H1 (cell line): Measurements from ENCODE around the gene RASSF3. TPM values are rescaled to one million over a fixed set of nuclear protein-coding genes. Genes with fewer than 3 reads are reported as not detected.

Experiments
- CTCF ChIA-PET: fragments of 300-600 bp; sonication (Branson Sonifier 250); formaldehyde crosslinking; loops from one replicate; lab custom pipeline; 2021; ENCODE audit not compliant: partially characterized antibody; lab: Charles Lee
- POLR2A ChIA-PET: fragments of 300-600 bp; sonication (Branson Sonifier 250); formaldehyde crosslinking; loops from one replicate; lab custom pipeline; 2021; ENCODE audit warnings: inconsistent platforms; ENCODE audit not compliant: partially characterized antibody; lab: Charles Lee
- DNase-seq, 2 experiments: peaks; one replicate each; pipeline versions ENCODE4 v3.0.0 to v3.0.0-alpha.2; 2010 to 2022; ENCODE audit warnings: low spot score in 2 of 2, low read depth in 1 of 2, mixed read lengths in 1 of 2
- FAIRE-seq: peaks from 2 replicates; lab custom pipeline; 2011; peaks lifted over from hg19 to GRCh38; lab: Jason Lieb, UNC
- H2AFZ ChIP-seq: 2 replicates; pipeline ENCODE4 v1.8.1; 2012; ENCODE audit warnings: low read length, inconsistent platforms
- H2AK5ac ChIP-seq: 2 replicates; pipeline ENCODE4 v1.6.1; 2013; ENCODE audit warnings: low read depth, low read length
- H2BK120ac ChIP-seq: replicated peaks from 2 replicates; pipeline ENCODE3; 2013; ENCODE audit warnings: low read depth, low read length, inconsistent platforms
- H2BK12ac ChIP-seq: 2 replicates; pipeline ENCODE4 v1.6.1; 2013; ENCODE audit warnings: low read depth, low read length
- H2BK15ac ChIP-seq: 2 replicates; pipeline ENCODE4 v1.6.1; 2013; ENCODE audit warnings: low read length
- H2BK20ac ChIP-seq: 2 replicates; pipeline ENCODE4 v1.6.1; 2013; ENCODE audit warnings: low read length
- H2BK5ac ChIP-seq: 2 replicates; pipeline ENCODE4 v1.6.1; 2013; ENCODE audit warnings: low read depth, low read length
- H3K14ac ChIP-seq: 2 replicates; pipeline ENCODE4 v1.6.1; 2013; ENCODE audit warnings: inconsistent platforms; ENCODE audit not compliant: insufficient read length
- H3K18ac ChIP-seq: 2 replicates; pipeline ENCODE4 v1.6.1; 2013; ENCODE audit warnings: low read length; ENCODE audit errors: extremely low read depth
- H3K23ac ChIP-seq: 2 replicates; pipeline ENCODE4 v1.6.1; 2013; ENCODE audit warnings: inconsistent platforms; ENCODE audit not compliant: insufficient read length
- H3K23me2 ChIP-seq: 2 replicates; pipeline ENCODE4 v1.6.1; 2013; ENCODE audit warnings: low read depth, low read length
- H3K27ac ChIP-seq: 2 replicates; pipeline ENCODE4 v1.6.1; 2011; ENCODE audit warnings: low read depth, low read length, inconsistent platforms
- H3K27me3 ChIP-seq, 4 experiments: replicated peaks in 1 of 4; 1 replicate in 1 of 4; 2 replicates in 3 of 4; pipeline versions ENCODE4 v1.6.1 to v1.8.1; 2011 to 2013; ENCODE audit warnings: low read length in 3 of 4, mild to moderate bottlenecking in 3 of 4, inconsistent platforms in 2 of 4, mixed read lengths in 2 of 4, moderate library complexity in 1 of 4; ENCODE audit not compliant: control insufficient read depth in 3 of 4, insufficient read depth in 3 of 4; ENCODE audit errors: extremely low read depth in 1 of 4
- H3K36me3 ChIP-seq, 4 experiments: 2 replicates each; pipeline versions ENCODE4 v1.6.1 to v1.8.1; 2011 to 2013; ENCODE audit warnings: mild to moderate bottlenecking in 4 of 4, low read length in 3 of 4, moderate library complexity in 2 of 4, control low read depth in 1 of 4, inconsistent platforms in 1 of 4; ENCODE audit not compliant: insufficient read depth in 4 of 4, control insufficient read depth in 2 of 4
- H3K4ac ChIP-seq: replicated peaks from 2 replicates; pipeline ENCODE3; 2013; ENCODE audit warnings: low read length, low read depth, mixed read lengths, inconsistent platforms; ENCODE audit not compliant: insufficient read length
- H3K4me1 ChIP-seq, 4 experiments: replicated peaks in 1 of 4; 1 replicate in 1 of 4; 2 replicates in 3 of 4; pipeline versions ENCODE4 v1.6.1 to v1.8.1; 2011 to 2013; ENCODE audit warnings: low read length in 3 of 4, inconsistent platforms in 2 of 4, mixed read lengths in 1 of 4; ENCODE audit not compliant: insufficient read depth in 4 of 4, control insufficient read depth in 3 of 4
- H3K4me2 ChIP-seq, 2 experiments: 2 replicates each; pipeline versions ENCODE4 v1.6.1 to v1.8.1; 2011 to 2013; ENCODE audit warnings: low read depth in 2 of 2, low read length in 2 of 2, control low read depth in 1 of 2, inconsistent platforms in 1 of 2, mild to moderate bottlenecking in 1 of 2; ENCODE audit not compliant: insufficient read depth in 1 of 2
- H3K4me3 ChIP-seq, 4 experiments: fragments of 200-600, 300-600 bp in 1 of 4; sonication (generic), shearing (Covaris generic), sonication (Bioruptor Twin) in 1 of 4; 2 replicates each; pipeline versions ENCODE4 v1.5.1 to v1.8.1; 2011 to 2016; ENCODE audit warnings: low read length in 4 of 4, low read depth in 3 of 4, control low read depth in 2 of 4, inconsistent platforms in 2 of 4, mild to moderate bottlenecking in 2 of 4, mixed read lengths in 1 of 4, moderate library complexity in 1 of 4; ENCODE audit not compliant: insufficient read depth in 2 of 4; ENCODE audit errors: extremely low read depth in 1 of 4
- H3K56ac ChIP-seq: replicated peaks from 2 replicates; pipeline ENCODE3; 2013; ENCODE audit warnings: low read depth, mild to moderate bottlenecking, mixed read lengths, low read length, inconsistent platforms; ENCODE audit not compliant: insufficient read length
- H3K79me1 ChIP-seq: 2 replicates; pipeline ENCODE4 v1.6.1; 2013; ENCODE audit warnings: low read depth, low read length, control low read depth
- H3K79me2 ChIP-seq, 2 experiments: 2 replicates each; pipeline versions ENCODE4 v1.6.1 to v1.8.1; 2012 to 2013; ENCODE audit warnings: low read length in 2 of 2, mild to moderate bottlenecking in 2 of 2, inconsistent platforms in 1 of 2; ENCODE audit not compliant: insufficient read depth in 2 of 2, control insufficient read depth in 1 of 2
- H3K9ac ChIP-seq, 4 experiments: replicated peaks in 1 of 4; 1 replicate in 1 of 4; 2 replicates in 3 of 4; pipeline versions ENCODE4 v1.6.1 to v1.8.1; 2011 to 2013; ENCODE audit warnings: low read depth in 3 of 4, low read length in 3 of 4, control low read depth in 2 of 4, mild to moderate bottlenecking in 2 of 4, moderate library complexity in 2 of 4, inconsistent platforms in 1 of 4; ENCODE audit errors: extremely low read depth in 1 of 4
- H3K9me3 ChIP-seq, 2 experiments: 2 replicates each; pipeline versions ENCODE4 v1.6.1 to v1.8.1; 2012 to 2013; ENCODE audit warnings: mild to moderate bottlenecking in 2 of 2, moderate library complexity in 2 of 2, control low read depth in 1 of 2, inconsistent platforms in 1 of 2, low read depth in 1 of 2, low read length in 1 of 2, mixed read lengths in 1 of 2; ENCODE audit not compliant: insufficient read depth in 2 of 2
- H4K20me1 ChIP-seq, 2 experiments: replicated peaks in 1 of 2; 2 replicates each; pipeline versions ENCODE3 to v1.8.1; 2011 to 2013; ENCODE audit warnings: inconsistent platforms in 2 of 2, low read length in 2 of 2, mild to moderate bottlenecking in 1 of 2; ENCODE audit not compliant: insufficient read depth in 2 of 2, control insufficient read depth in 1 of 2
- H4K5ac ChIP-seq: 2 replicates; pipeline ENCODE4 v1.6.1; 2013; ENCODE audit warnings: low read length, low read depth, mixed read lengths, inconsistent platforms; ENCODE audit not compliant: insufficient read length
- H4K8ac ChIP-seq: 2 replicates; pipeline ENCODE4 v1.8.0; 2013; ENCODE audit warnings: mild to moderate bottlenecking, moderate library complexity, low read length, inconsistent platforms; ENCODE audit not compliant: insufficient read depth; ENCODE audit errors: extremely low read depth
- H4K91ac ChIP-seq: replicated peaks from 2 replicates; pipeline ENCODE3; 2013; ENCODE audit warnings: low read length, mixed read lengths, inconsistent platforms; ENCODE audit not compliant: insufficient read length
- CHD1 ChIP-seq: IDR thresholded peaks from 2 replicates; pipeline ENCODE4 v1.6.1; 2012; ENCODE audit warnings: low read depth, low read length, improper control_type of control experiment
- CHD2 ChIP-seq: IDR thresholded peaks from 2 replicates; pipeline ENCODE4 v1.6.1; 2012; ENCODE audit warnings: low read length, improper control_type of control experiment
- CREB1 ChIP-seq: IDR thresholded peaks from 2 replicates; pipeline ENCODE4 v1.6.1; 2012; ENCODE audit warnings: inconsistent platforms
- EZH2 ChIP-seq: fragments of 200-600 bp; sonication (generic); IDR thresholded peaks from 2 replicates; pipeline ENCODE4 v1.7.1; 2012; ENCODE audit warnings: low read depth, mild to moderate bottlenecking, moderate library complexity, low read length, inconsistent platforms; ENCODE audit not compliant: severe bottlenecking
- HDAC2 ChIP-seq, 2 experiments: fragments of 300-600 bp in 1 of 2; sonication (generic) in 1 of 2; IDR thresholded peaks; 2 replicates each; pipeline ENCODE4 v1.6.1; 2011 to 2012; ENCODE audit warnings: low read depth in 2 of 2, low read length in 2 of 2, mild to moderate bottlenecking in 2 of 2, moderate library complexity in 2 of 2, borderline replicate concordance in 1 of 2, inconsistent platforms in 1 of 2
- NANOG ChIP-seq: IDR thresholded peaks from 2 replicates; pipeline ENCODE4 v1.6.1; 2011; ENCODE audit warnings: low read length, low read depth, mild to moderate bottlenecking, inconsistent platforms; ENCODE audit not compliant: insufficient read depth, poor library complexity, severe bottlenecking
- SAP30 ChIP-seq: fragments of 300-600 bp; sonication (generic); IDR thresholded peaks from 2 replicates; pipeline ENCODE4 v1.7.1; 2012; ENCODE audit warnings: low read length, moderate library complexity, mild to moderate bottlenecking, inconsistent platforms; ENCODE audit not compliant: insufficient read depth, insufficient replicate concordance
- SIRT6 ChIP-seq: IDR thresholded peaks from one replicate; pipeline ENCODE4 v1.7.1; 2012; ENCODE audit warnings: low read length, inconsistent platforms
- WGBS, 2 experiments: shearing (Covaris generic) in 1 of 2; methylation state at CpG; one replicate each; pipeline versions ENCODE4 v1.1.6 to v1.1.7; 2013 to 2015; ENCODE audit warnings: low lambda C conversion rate in 2 of 2, mixed read lengths in 2 of 2, inconsistent platforms in 1 of 2, low coverage in 1 of 2, missing lambda C conversion rate in 1 of 2; ENCODE audit not compliant: insufficient replicate concordance in 2 of 2, insufficient coverage in 1 of 2, insufficient read length in 1 of 2; ENCODE audit errors: extremely low coverage in 1 of 2, missing lambda C conversion rate in 1 of 2; 5-methylcytosine and 5-hydroxymethylcytosine counted together
- polyA plus RNA-seq, 7 experiments: library from polyadenylated mRNA; depleted of rRNA in 3 of 7; stranded (reverse) in 5 of 7; unstranded in 2 of 7; fragments of >200 nt in 5 of 7; fragments of 200-250 nt in 2 of 7; gene quantifications; 1 replicate in 5 of 7; 2 replicates in 1 of 7; 4 replicates in 1 of 7; pipeline versions ENCODE4 v1.2.1 to v1.2.3, GENCODE V29; 2011 to 2013; ENCODE audit warnings: missing spikeins in 2 of 7, mixed read lengths in 2 of 7
- total RNA-seq: library from RNA; stranded (reverse); fragmentation: NEBNext Ultra II Directional; extraction: Animal tissue kit (Norgen Biotek cat#: 25700); gene quantifications from 2 replicates; pipeline ENCODE4 v1.2.1, GENCODE V29; 2021
- TF ChIP-seq, protein P1 (sequence below): IDR thresholded peaks from 2 replicates; pipeline ENCODE4 v1.6.1; 2012; ENCODE audit warnings: low read length, inconsistent platforms

RASSF3 gene
- total and polyA plus RNA-seq, 2 of the 8 experiments (the other 6 are each of a cell fraction or from before 2014, with no cell fraction given), result 19.1 to 64.3 TPM

DNA sequence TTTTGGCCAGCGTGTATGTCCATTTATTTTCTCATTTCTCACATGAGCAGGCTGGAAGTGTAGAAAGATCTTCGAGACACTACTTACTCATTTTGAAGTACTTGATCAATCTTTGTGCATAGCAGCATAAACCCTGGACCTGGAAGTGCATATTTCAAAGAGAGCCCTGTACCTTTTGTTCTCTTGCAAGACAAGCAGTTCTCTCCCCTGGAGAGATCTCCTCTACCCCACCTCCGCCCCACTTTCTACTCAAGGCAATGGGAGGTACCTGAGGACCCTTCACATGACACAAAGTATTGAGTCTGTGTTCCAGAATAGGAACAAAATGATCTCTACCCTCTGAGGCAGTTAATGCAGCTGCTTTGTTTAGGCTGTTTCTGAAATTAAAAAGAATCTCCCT is 27.4 kb upstream of the RASSF3 start:
- Histone ChIP-seq H2BK5ac (no peak overlapping the region), H4K20me1 (no peaks in the 10 kb centered on the region), H3K23ac (no peak overlapping the region), H4K91ac (no peak overlapping the region), H3K14ac (no peak overlapping the region), H3K79me1 (no peaks in the 10 kb centered on the region)
- POLR2A ChIA-PET, result interaction anchor here (1.3 kb wide), 1 partner anchor 11 kb away, joined by 5 read pairs; no protein-coding TSS in a partner anchor
- TF ChIP-seq, protein P1, sequence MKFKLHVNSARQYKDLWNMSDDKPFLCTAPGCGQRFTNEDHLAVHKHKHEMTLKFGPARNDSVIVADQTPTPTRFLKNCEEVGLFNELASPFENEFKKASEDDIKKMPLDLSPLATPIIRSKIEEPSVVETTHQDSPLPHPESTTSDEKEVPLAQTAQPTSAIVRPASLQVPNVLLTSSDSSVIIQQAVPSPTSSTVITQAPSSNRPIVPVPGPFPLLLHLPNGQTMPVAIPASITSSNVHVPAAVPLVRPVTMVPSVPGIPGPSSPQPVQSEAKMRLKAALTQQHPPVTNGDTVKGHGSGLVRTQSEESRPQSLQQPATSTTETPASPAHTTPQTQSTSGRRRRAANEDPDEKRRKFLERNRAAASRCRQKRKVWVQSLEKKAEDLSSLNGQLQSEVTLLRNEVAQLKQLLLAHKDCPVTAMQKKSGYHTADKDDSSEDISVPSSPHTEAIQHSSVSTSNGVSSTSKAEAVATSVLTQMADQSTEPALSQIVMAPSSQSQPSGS, result no peak
- TF ChIP-seq SAP30 (no peak), NANOG (no peak), CREB1 (no peak), HDAC2 (IDR thresholded peaks at IDR 0.05; ENCODE audit: borderline replicate concordance in 1 of 2, low read depth in 2 of 2, low read length in 2 of 2) (no peak), EZH2 (no peak), CHD1 (no peak), CHD2 (no peak), SIRT6 (no peak)
- TF ChIP-seq, all 59 proteins: peak for 0
- Histone ChIP-seq H3K4me2 (no peak overlapping the region), H3K27ac (no peak overlapping the region), H3K4ac (no peak overlapping the region), H3K56ac (no peak overlapping the region), H2AFZ (peak overlapping the region; percentile 68; the same call in 1 of the 2 replicates), H2AK5ac (no peak overlapping the region), H3K79me2 (no peaks in the 10 kb centered on the region), H3K18ac (no peak overlapping the region), H2BK120ac (no peak overlapping the region), H3K4me3 (no peak overlapping the region), H3K36me3 (no peaks in the 10 kb centered on the region), H3K9ac (no peak overlapping the region), H3K9me3 (no peaks in the 10 kb centered on the region), H2BK20ac (no peak overlapping the region), H3K23me2 (no peaks in the 10 kb centered on the region), H3K27me3 (no peaks in the 10 kb centered on the region), H4K8ac (no peak overlapping the region), H2BK12ac (no peak overlapping the region), H2BK15ac (no peak overlapping the region), H4K5ac (no peak overlapping the region), H3K4me1 (peaks cover 0 to 4% (median 2%) of the 10 kb centered on the region in 4 experiments; a peak in 2 of 7 replicates)
- WGBS, 2 experiments, result 87% methylated on average over 3 of the region's 3 CpGs; no CpG with 5 or more reads in 1 of the 2 experiments
- DNase-seq (no peak), FAIRE-seq (no peak)
- CTCF ChIA-PET, result interaction anchor here (0.8 to 1.5 kb wide), 5 partner anchors 13 to 111 kb away, joined by 3 to 4 read pairs (median 3); no protein-coding TSS in a partner anchor
